HG03378 (cell line): ENCODE data around the gene TLR5.
A peak's percentile ranks its signal among the peaks of the same experiment; 100 is the strongest.

Experiments
- ATAC-seq: cut with Tn5 transposase; IDR thresholded peaks from one replicate; pipeline ENCODE4 v1.9.1; 2021; ENCODE audit warnings: mild to moderate bottlenecking, moderate library complexity; ENCODE audit not compliant: unreplicated experiment

The TLR5 gene

GRCh38 chr1:223147873-223148272 lies 4.8 kb upstream of the TLR5 start:
- ATAC-seq: no peak

GRCh38 chr1:223147409-223147808 lies 4.4 kb upstream of the TLR5 start:
- ATAC-seq: no peak

- no peak for ATAC-seq
These were observed 3.7 kb upstream of the TLR5 start for GRCh38 chr1:223146745-223147144.

DNA sequence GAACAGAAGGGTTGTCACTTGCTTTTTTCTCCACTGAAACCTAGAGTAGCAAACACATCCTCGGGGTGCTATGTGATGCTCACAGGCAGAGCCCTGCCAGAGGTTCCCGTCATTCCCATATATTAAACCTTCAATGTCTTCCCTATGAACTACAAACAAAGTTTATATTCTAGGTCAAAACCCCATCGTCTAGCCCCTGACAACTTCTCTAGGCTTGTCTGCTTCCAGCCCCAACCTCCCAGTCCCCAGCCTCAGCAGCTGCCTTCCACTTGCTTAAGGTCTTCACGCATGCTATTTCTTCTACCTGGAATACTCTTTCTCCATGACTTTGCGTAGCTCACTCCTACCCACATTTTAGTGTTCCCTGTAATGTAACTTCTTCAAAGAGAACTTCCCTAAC lies 1.9 kb upstream of the TLR5 start:
- ATAC-seq: no peak

DNA sequence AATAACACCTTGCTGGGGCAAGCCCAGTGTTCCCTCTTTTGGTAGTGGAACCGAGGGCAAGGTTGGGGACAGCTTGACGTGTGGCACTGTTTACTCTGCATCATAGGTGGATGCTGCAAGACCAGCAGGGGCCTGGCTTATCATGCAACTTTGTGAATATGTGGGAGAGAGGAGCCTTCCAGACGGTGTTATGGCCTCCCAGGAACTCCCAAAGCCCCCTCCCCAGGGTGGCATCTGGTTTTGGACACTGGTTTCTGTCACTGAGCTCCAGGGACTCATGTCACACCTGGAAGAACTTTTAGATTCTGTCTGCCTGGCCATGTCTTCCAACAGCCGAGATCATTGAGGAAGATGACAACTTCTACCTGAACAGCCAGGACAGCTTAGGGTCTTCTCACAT lies 1.4 kb upstream of the TLR5 start:
- ATAC-seq: no peak

GRCh38 chr1:223143537-223144248 lies 645 bp upstream of the TLR5 start:
- ATAC-seq: no peak

GRCh38 chr1:223142269-223142668 lies 779 bp downstream of the TLR5 start:
- no peak for ATAC-seq

GRCh38 chr1:223140611-223141405 lies 2.2 kb downstream of the TLR5 start:
- no peak for ATAC-seq

DNA sequence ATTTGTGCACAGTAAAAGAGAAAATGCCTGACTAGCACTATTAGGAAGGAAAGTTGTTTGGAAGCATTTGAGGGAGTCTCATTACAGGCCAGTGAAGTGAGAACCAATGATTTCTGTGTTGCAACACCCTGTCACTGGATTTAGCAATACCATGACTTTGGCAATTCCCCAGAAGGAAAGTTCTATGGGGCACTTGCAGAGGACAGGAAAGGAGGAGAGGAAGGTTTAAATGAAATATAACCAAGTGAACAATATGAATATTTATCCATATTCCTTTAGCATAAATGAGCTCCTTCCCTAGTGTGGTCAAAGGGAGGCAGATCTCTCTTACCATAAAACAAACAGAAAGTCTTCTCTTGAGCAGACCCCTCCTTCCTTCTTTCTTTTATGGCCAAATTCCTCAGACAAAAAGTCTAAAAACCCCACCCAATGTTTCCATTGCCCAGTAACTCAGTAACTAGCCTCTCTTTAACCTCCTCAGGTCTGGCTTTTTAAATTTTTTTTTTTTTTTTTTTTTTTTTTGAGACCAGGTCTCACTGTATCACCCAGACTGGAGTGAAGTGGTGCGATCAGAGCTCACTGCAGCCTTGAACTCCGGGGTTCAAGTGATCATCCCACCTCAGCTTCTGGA lies 5.5 kb downstream of the TLR5 start:
- no peak for ATAC-seq

DNA sequence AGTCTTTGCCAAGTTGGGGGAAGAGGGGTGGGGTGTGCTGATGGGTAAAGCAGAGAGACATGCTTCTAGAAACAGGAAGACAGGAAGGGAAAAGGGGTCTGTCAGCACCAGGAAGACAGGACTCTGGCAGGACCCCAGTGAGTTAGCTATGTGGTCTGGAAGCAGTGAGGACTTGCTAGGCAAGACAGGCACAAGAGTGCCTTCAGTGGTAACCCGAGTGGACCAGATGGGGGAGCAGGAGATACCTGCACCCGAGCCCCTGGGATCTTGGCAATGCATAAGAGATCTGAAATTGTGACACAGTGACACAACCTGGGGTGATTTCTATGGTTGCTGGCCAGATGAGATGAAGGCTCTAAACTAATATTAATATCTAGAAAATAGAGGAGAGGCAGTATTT lies 7.0 kb downstream of the TLR5 start:
- ATAC-seq: no peak

DNA sequence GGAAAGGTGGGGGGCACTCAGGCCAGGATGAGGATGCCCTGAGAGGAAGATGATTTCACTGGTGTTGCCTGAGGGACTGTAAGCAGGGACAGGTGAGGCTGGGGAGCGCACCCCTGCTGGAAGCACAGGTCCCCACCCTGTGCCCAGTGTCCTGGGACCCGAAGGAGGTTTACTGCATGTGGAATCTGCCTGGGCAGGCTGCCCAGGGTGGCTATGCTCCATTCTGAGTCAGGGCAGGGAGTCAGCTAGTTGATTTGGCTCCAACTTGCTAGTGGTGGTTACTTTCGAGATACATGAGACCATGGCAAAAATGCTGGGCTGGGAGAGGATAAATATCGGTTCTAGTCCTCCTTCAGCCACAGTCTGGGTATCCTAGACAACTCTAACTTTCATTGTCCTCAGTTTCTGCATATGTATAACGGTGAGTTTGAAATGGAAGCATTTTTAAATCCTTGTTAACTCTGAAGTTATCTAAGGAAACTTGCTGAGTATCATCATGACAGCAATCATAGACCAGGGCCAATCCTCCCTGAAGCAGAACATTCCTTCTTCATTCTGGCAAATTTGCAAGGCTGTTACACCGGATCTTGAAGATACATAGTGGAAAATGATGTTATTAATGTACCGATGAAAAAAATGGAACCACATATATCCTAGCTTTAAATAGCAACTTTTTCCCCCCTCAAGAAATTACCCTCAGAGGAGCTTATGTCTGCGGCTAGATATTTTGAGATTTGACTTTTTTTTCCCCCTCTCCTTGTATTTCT lies 7.7 kb downstream of the TLR5 start:
- no peak for ATAC-seq

GRCh38 chr1:223133824-223134435 lies 9.1 kb downstream of the TLR5 start:
- peak; percentile 56 for ATAC-seq

DNA sequence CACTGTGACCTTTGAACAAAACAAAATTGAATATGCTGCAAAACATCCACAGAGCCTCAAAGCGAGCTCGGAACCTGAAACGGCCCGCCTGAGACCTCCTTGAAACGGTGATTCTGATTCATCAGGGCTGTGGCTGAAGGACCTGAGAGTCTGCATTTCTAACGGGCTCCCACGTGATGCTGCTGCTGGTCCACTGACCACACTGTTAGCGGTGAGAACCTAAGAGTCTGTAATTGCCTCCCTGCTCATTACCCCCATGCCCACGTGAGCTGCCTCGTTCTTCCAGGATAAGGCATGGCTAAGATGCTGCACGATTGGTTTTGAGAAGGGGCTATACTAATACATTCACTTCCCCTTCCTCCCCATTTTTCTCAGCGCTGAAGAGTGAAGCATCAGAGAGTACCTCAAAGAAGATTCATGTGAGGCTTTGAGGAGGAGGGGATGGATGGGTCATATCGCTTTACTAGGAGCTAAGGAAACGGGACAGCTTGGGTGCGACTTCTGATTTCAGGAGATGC lies 9.7 kb downstream of the TLR5 start:
- no peak for ATAC-seq

DNA sequence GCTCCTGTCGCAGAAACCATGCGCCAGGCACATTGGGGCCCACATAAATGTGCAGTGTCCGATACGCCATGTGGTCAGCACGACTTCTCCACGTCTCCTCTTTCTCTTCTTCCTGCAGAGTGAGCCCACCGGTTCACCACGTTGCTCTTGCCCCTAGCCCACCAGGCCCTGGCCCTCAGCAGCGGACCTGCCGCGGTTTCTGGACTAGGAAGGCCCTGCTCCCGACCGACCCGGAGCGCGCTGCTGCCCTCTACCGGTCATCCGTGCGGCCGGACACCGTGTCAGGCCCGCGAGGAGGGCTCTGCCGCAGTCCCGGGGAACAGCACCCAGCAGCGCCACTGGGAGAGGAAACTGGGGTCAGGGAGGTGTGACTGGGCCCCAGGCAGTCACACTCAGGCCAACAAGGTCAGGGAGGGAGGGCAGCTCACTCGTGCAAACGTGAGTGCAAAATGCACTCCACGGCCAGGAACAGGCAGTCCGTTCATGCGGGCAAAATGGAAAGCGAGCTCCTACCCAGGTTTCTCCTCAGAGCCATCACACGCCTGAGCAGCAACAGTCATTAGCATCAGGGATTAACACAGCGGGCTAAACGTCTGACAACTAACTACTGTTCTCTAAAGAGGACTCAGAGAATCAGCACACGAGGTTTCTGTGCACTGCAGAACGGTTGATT lies 13.7 kb downstream of the TLR5 start:
- ATAC-seq: no peak

GRCh38 chr1:223126741-223127140 lies 16.3 kb downstream of the TLR5 start:
- no peak for ATAC-seq

DNA sequence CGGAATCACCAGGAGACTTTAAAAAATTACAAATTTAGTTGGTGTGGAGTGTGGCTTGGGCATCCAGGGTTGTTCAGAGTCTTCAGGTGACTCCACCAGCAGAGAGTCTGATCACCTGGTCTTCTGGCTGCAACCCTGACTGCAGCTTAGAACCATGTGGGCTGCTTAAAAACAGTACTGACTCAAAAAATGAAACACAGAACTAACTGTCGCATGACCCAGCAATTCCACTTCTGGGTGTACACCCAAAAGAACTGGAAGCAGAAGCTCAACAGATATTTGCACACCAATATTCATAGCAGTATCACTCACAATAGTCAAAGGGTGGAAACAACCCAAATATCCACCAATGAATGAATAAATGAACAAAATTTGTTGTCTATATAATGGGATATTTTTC lies 17.3 kb downstream of the TLR5 start:
- no peak for ATAC-seq

GRCh38 chr1:223123011-223123610 lies 19.9 kb downstream of the TLR5 start:
- ATAC-seq: no peak

- ATAC-seq: no peak
These were observed 24.6 kb downstream of the TLR5 start for GRCh38 chr1:223118418-223118817.

DNA sequence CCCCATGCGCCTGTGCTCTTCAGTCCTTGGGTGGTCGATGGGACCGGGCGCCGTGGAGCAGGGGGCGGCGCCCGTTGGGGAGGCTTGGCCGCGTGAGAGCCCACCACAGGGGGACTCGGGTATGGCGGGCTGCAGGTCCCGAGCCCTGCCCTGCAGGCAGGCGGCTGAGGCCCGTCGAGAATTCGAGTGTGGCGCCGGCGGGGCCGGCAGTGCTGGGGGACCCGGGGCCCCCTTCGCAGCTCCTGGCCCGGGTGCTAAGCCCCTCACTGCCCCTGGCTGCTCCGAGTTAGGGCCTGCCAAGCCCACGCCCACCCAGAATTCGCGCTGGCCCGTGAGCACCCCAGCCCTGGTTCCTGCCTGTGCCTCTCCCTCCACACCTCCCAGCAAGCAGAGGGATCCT lies 26.1 kb downstream of the TLR5 start:
- no peak for ATAC-seq

DNA sequence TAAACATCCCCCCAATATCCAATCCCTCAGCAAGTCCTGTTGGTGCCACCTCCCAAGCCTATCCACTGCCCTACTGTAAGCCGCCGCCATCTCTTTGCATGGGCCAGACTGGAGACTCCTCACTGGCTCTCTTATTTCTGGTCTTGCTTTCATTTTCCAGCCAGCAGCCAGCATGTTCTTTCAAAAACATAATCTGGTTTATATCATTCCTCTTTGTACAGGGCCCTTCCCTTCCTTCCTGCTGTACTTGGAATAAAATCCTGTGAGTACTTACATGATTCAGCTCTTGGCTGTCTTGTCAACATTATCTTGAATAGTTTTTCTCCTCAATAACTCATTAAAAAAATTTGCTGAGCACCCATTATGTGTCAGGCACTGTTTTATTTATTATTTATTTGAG lies 28.2 kb downstream of the TLR5 start:
- ATAC-seq: no peak
